ENCODE results near the gene RAB20. TPM values are rescaled to one million over a fixed set of nuclear protein-coding genes. Genes with fewer than 3 reads are reported as not detected.

RAB20 gene
- total RNA-seq, 4 donors from 2014 or later = 8.7 to 32.8 (median 18.4) TPM

GRCh38 chr13:110531100-110531499 lies 30.4 kb downstream of the RAB20 start:
- no peak overlapping the region for H3K27ac ChIP-seq
- H3K4me1 ChIP-seq = peaks cover 0 to 59% (median 0%) of the 10 kb centered on the region in 3 donors
- no peaks in the 10 kb centered on the region for H3K27me3 ChIP-seq
- no peak overlapping the region for H3K4me3 ChIP-seq
- WGBS, 2 donors (ENCODE audit: low coverage in 1 of 2) = 80% methylated on average over 1 to 2 of the region's 7 CpGs
- TF ChIP-seq POLR2A (IDR thresholded peaks at IDR 0.05) = no peak
- no peak for TF ChIP-seq CTCF (IDR thresholded peaks at IDR 0.05)
- no peak for TF ChIP-seq EP300 (IDR thresholded peaks at IDR 0.05)
- TF ChIP-seq POLR2AphosphoS5 (IDR thresholded peaks at IDR 0.05) = no peak
- no peaks in the 10 kb centered on the region for H3K36me3 ChIP-seq
- H3K9me3 ChIP-seq = no peaks in the 10 kb centered on the region
- no peak for ATAC-seq

GRCh38 chr13:110529522-110530311 lies 31.8 kb downstream of the RAB20 start:
- no peaks in the 10 kb centered on the region for H3K36me3 ChIP-seq
- no peaks in the 10 kb centered on the region for H3K27me3 ChIP-seq
- H3K27ac ChIP-seq = peak overlapping the region in 3 of 4 donors; percentile 12 to 76 (median 70)
- no peak for ATAC-seq
- WGBS, 2 donors (ENCODE audit: low coverage in 1 of 2) = 89 to 100% methylated on average over 1 to 3 of the region's 23 CpGs
- TF ChIP-seq POLR2A (IDR thresholded peaks at IDR 0.05) = no peak
- peaks cover 0 to 68% (median 3%) of the 10 kb centered on the region in 3 donors for H3K4me1 ChIP-seq
- no peak overlapping the region for H3K4me3 ChIP-seq
- no peaks in the 10 kb centered on the region for H3K9me3 ChIP-seq

GRCh38 chr13:110528911-110529310 lies 32.6 kb downstream of the RAB20 start:
- ATAC-seq = no peak
- TF ChIP-seq POLR2A (IDR thresholded peaks at IDR 0.05) (no peak), POLR2AphosphoS5 (IDR thresholded peaks at IDR 0.05) (no peak), EP300 (IDR thresholded peaks at IDR 0.05) (no peak), CTCF (IDR thresholded peaks at IDR 0.05) (no peak)
- H3K4me3 ChIP-seq = no peak overlapping the region
- no peaks in the 10 kb centered on the region for H3K9me3 ChIP-seq
- peaks cover 0 to 73% (median 8%) of the 10 kb centered on the region in 3 donors for H3K4me1 ChIP-seq
- WGBS, 2 donors (ENCODE audit: low coverage in 1 of 2) = 74 to 90% methylated on average over 6 of the region's 6 CpGs
- peak overlapping the region in 3 of 4 donors; percentile 12 to 76 (median 70) for H3K27ac ChIP-seq
- no peaks in the 10 kb centered on the region for H3K27me3 ChIP-seq
- no peaks in the 10 kb centered on the region for H3K36me3 ChIP-seq

- Histone ChIP-seq H3K9me3 (no peaks in the 10 kb centered on the region), H3K27me3 (no peaks in the 10 kb centered on the region), H3K27ac (peak overlapping the region in 3 of 4 donors; percentile 69 to 76 (median 70)), H3K4me3 (no peak overlapping the region), H3K36me3 (peaks cover 0 to 5% of the 10 kb centered on the region in 2 donors), H3K4me1 (peaks cover 0 to 73% (median 8%) of the 10 kb centered on the region in 3 donors)
- TF ChIP-seq EP300 (IDR thresholded peaks at IDR 0.05) = no peak
- peak; percentile 46 for TF ChIP-seq POLR2AphosphoS5 (IDR thresholded peaks at IDR 0.05)
- 69 to 72% methylated on average over 3 to 5 of the region's 5 CpGs for WGBS, 2 donors (ENCODE audit: low coverage in 1 of 2)
- no peak for ATAC-seq
Observed at GRCh38 chr13:110528371-110528770, 33.2 kb downstream of the RAB20 start.

- no peaks in the 10 kb centered on the region for H3K27me3 ChIP-seq
- TF ChIP-seq CTCF (IDR thresholded peaks at IDR 0.05) = no peak
- TF ChIP-seq POLR2AphosphoS5 (IDR thresholded peaks at IDR 0.05) = no peak
- 54 to 65% methylated on average over 4 to 6 of the region's 25 CpGs for WGBS, 2 donors (ENCODE audit: low coverage in 1 of 2)
- no peak overlapping the region for H3K4me3 ChIP-seq
- H3K27ac ChIP-seq = peak overlapping the region in 3 of 4 donors; percentile 19 to 76 (median 56)
- ATAC-seq = no peak
- peaks cover 0 to 13% of the 10 kb centered on the region in 2 donors for H3K36me3 ChIP-seq
- no peaks in the 10 kb centered on the region for H3K9me3 ChIP-seq
- peaks cover 0 to 83% (median 8%) of the 10 kb centered on the region in 3 donors for H3K4me1 ChIP-seq
Observed at GRCh38 chr13:110525328-110526319, 35.9 kb downstream of the RAB20 start.
